ENCODE data around the gene LTO1. TPM values are rescaled to one million over a fixed set of nuclear protein-coding genes. Genes with fewer than 3 reads are reported as not detected.

The LTO1 gene
- total RNA-seq, 4 donors from 2014 or later, result 13.3 to 35.2 (median 22.8) TPM

DNA sequence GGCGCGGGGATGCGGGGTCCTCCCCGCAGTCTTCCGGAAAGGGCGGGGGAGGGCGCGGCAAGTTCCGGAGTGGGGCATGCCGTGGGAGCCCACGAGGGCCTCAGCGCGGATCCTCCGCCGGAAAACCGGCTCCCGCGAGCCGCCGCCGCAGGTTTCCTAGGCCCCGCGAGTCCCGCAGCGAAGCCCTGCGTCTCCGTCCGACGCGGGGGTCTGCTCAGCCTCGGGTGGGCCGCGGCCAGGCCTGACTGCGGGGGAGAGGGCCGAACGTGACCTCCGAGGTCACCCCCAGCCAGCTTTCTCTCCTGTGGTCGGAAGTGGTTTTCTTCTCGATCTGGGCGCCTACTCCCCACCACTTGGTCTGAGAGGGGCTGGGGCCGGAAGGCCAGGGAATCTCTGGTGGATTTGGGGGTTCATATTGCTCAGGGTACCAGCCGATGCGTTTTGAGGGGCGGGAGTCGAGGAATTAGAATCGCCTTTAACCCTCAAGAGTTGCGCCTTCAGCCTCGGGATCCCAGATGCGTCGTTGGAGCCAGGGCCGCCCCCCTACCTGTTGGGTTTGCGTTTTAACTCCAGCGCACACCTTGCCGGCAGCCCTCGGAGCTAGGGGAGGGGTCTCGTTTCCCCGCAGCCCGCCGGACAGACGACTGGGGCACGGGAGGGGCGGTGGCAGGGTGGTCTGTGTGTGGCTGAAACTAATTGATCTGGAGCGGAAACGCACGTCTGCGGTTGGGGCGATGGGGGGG lies 37.8 kb downstream of the LTO1 start:
- TF ChIP-seq, protein P1, sequence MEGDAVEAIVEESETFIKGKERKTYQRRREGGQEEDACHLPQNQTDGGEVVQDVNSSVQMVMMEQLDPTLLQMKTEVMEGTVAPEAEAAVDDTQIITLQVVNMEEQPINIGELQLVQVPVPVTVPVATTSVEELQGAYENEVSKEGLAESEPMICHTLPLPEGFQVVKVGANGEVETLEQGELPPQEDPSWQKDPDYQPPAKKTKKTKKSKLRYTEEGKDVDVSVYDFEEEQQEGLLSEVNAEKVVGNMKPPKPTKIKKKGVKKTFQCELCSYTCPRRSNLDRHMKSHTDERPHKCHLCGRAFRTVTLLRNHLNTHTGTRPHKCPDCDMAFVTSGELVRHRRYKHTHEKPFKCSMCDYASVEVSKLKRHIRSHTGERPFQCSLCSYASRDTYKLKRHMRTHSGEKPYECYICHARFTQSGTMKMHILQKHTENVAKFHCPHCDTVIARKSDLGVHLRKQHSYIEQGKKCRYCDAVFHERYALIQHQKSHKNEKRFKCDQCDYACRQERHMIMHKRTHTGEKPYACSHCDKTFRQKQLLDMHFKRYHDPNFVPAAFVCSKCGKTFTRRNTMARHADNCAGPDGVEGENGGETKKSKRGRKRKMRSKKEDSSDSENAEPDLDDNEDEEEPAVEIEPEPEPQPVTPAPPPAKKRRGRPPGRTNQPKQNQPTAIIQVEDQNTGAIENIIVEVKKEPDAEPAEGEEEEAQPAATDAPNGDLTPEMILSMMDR (IDR thresholded peaks at IDR 0.05; ENCODE audit: low read depth), result no peak

DNA sequence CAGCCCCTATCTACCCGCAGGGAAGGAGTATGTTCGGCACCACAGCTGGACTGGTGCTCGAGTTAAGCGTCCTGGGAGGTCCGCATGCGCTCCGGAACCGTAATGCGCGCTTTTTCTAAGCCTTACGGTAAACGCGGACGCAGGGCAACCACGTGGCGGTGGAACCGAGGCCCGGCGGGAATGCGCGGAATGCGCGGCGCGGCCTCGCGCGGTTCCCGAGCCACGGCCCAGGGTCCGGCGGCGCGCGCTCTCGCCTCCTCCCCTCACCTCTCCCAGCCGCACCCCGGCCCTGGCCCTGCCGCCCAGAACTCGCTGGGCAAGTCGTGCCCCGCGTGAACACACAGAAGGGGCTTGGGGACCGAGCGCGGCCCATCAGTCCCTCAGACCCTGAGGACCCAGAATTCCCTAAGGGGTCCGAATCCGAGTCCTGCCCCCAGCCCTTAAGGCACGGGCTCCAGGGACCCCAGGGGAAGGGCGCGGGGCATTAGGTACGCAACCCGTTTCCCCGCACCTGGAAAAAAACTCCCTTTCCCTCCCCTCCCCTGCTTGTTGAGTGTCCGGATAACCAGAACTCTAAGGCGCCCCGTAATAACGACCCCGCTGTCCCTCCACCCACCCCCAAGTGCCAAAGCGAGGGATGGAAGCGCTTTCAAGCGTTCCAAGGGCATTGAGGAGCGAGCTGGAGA lies 38.5 kb downstream of the LTO1 start:
- TF ChIP-seq, protein P1 (IDR thresholded peaks at IDR 0.05; ENCODE audit: low read depth), result no peak

DNA sequence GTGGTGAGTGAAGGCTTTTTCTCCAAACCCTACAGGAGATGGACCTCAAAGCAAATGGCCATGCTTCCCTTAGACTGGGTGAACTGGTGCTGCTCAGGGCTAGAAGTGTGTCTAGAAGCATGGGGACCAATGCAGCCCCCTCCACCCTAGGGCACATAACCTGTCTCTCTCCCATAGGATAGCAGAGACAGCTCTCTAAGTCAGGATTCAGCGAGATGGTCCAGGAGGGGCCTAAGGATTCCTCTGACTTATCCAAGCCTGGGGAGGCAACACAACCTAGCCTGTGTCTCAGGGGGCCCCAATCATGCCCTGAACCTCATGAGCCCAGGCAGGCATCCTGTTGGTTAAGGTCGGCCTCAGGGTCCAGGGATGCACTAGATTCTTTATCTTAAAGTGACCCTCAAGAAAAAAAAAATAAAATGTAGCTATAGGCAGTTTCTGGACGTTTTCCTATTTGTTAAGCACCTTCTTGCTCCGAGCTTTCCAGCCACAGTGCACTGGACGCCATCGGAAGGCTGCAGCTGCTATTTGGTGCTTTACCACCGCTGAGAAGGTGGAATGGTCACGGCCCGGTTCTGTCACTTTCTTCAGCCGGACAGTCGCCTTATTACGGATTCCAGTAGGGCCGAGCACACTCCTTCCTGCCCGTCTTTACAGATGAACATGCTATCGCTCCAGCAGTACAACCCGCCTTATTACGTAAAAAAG lies 39.2 kb downstream of the LTO1 start:
- TF ChIP-seq, protein P1 (IDR thresholded peaks at IDR 0.05; ENCODE audit: low read depth), result no peak

DNA sequence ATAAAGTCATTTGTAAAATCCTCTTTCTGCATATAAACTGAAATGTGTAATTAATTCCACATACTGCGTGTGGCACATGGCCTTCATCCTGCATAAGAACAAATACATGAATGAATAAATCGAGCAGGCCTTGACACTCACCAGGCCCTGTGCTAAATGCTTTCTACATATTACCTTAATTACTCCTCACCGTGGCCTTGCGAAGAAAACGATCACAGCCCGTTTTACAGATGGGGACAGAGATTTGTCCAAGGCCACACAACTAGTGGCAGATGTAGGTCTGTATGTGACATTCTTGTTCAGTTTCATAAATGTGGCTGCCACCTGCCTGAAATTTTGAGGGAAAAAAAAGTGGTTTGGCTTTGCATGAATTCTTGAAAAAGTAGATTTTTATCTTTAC lies 40.0 kb downstream of the LTO1 start:
- TF ChIP-seq, protein P1 (IDR thresholded peaks at IDR 0.05; ENCODE audit: low read depth), result no peak

DNA sequence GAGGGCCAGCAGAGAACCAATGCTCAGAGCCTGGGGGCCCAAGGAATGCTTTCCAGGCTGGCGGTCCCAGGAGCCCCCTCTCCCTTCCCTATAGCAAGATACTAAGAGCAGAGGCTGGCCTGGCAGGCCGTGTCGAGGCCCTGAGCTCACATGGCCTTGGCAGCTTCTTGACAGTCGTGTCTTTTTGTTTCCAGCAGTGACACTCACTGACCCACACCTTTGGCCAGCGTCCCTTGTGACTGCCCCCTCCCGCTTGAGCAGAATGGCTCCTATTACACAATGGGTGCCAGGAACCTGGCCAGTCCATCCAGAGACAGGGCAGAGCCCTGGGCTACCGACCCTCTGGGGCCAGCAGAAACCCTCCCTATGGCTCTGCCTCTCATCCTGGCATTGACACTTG lies 40.6 kb downstream of the LTO1 start:
- TF ChIP-seq, protein P1 (IDR thresholded peaks at IDR 0.05; ENCODE audit: low read depth), result no peak

DNA sequence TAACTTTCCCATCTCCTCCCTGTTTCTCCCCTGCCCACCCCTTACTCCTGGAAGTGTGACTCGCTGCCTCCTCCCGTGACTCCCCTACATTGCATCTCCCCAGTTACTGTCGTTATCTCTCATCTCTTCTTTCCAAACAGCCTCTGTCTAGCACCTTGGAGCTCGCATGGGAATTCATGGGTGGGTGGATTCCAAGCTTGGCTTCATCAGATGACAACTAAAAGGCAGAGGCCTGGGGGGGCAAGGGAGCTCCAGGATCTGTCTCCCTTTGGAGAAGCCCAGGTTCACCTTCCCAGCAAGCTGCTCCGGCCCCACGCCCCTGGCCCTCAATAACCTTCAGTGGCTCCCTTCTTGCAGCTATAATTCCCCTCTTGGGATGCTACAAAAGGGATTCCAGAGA lies 41.1 kb downstream of the LTO1 start:
- TF ChIP-seq, protein P1 (IDR thresholded peaks at IDR 0.05; ENCODE audit: low read depth), result no peak

DNA sequence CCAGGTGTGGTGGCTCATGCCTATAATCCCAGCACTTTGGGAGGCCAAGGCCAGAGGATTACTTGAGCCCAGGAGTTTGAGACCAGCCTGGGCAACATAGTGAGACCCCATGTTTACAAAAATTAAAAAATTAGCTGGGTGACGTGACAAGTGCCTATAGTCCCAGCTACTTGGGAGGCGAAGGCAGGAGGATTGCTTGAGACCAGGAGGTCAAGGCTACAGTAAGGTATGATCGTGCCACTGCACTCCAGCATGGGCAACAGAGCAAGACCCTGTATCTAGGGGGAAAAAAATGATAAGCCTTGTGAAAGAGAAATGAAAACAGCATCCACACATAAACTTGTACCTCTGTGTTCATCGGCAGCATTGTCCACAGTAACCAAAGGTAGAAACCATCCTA lies 42.3 kb downstream of the LTO1 start:
- TF ChIP-seq, protein P1 (IDR thresholded peaks at IDR 0.05; ENCODE audit: low read depth), result no peak
